DOHH2 (cell line): ENCODE data around the gene ZNF385D.

Experiments used
- H3F3A ChIP-seq: fragments of 200-600 bp; sonication (generic), shearing (Covaris generic); 2 replicates; pipeline ENCODE4 v1.6.0; 2016; ENCODE audit warnings: antibody characterized with exemption, mild to moderate bottlenecking; ENCODE audit not compliant: control insufficient read depth, insufficient read depth
- H3K27ac ChIP-seq: fragments of 200-600 bp; sonication (generic); 2 replicates; pipeline ENCODE4 v1.5.1; 2014; ENCODE audit warnings: low read depth, mild to moderate bottlenecking, low read length, moderate library complexity
- H3K27me3 ChIP-seq: fragments of 200-600 bp; sonication (generic); 2 replicates; pipeline ENCODE4 v1.6.1; 2014; ENCODE audit warnings: mild to moderate bottlenecking, low read length, mixed read lengths; ENCODE audit not compliant: control insufficient read depth
- H3K36me3 ChIP-seq: fragments of 200-600 bp; sonication (generic); 2 replicates; pipeline ENCODE4 v1.6.1; 2014; ENCODE audit warnings: mild to moderate bottlenecking, low read length, moderate library complexity, mixed read lengths; ENCODE audit not compliant: control insufficient read depth
- H3K4me1 ChIP-seq: fragments of 200-600 bp; sonication (generic); 2 replicates; pipeline ENCODE4 v1.6.1; 2014; ENCODE audit warnings: mild to moderate bottlenecking, low read length, mixed read lengths; ENCODE audit not compliant: control insufficient read depth
- H3K4me2 ChIP-seq: fragments of 200-600 bp; sonication (generic); 2 replicates; pipeline ENCODE4 v1.6.0; 2014; ENCODE audit warnings: mild to moderate bottlenecking, low read length, moderate library complexity
- H3K4me3 ChIP-seq: fragments of 200-600 bp; sonication (generic); 2 replicates; pipeline ENCODE4 v1.5.1; 2014; ENCODE audit warnings: mild to moderate bottlenecking, low read length, mixed read lengths
- H3K79me2 ChIP-seq: fragments of 200-600 bp; sonication (generic); 2 replicates; pipeline ENCODE4 v1.6.1; 2014; ENCODE audit warnings: mild to moderate bottlenecking, low read length, mixed read lengths; ENCODE audit not compliant: control insufficient read depth
- H3K9me2 ChIP-seq: fragments of 200-600 bp; sonication (generic); replicated peaks from 2 replicates; pipeline ENCODE4 v1.6.1; 2014; ENCODE audit warnings: mild to moderate bottlenecking, low read length, mixed read lengths; ENCODE audit not compliant: control insufficient read depth
- H3K9me3 ChIP-seq: fragments of 200-600 bp; sonication (generic); 2 replicates; pipeline ENCODE4 v1.6.1; 2014; ENCODE audit warnings: antibody characterized with exemption, low read length, mixed read lengths; ENCODE audit not compliant: control insufficient read depth, insufficient read depth
- H4K20me1 ChIP-seq: fragments of 200-600 bp; sonication (generic); 2 replicates; pipeline ENCODE4 v1.6.0; 2014; ENCODE audit warnings: low read depth, mild to moderate bottlenecking, antibody characterized with exemption, low read length, moderate library complexity; ENCODE audit not compliant: control insufficient read depth, insufficient read depth
- EZH2phosphoT487 ChIP-seq: fragments of 200-600 bp; sonication (generic); IDR thresholded peaks from 2 replicates; pipeline ENCODE4 v1.6.1; 2017; ENCODE audit warnings: borderline replicate concordance, mild to moderate bottlenecking, antibody characterized with exemption, low read length, moderate library complexity, mixed read lengths
- TF ChIP-seq, protein P1 (sequence below): fragments of 200-600 bp; sonication (generic); IDR thresholded peaks from one replicate; pipeline ENCODE4 v1.5.1; 2014; ENCODE audit warnings: antibody characterized with exemption, mild to moderate bottlenecking, low read depth, low read length; ENCODE audit not compliant: poor library complexity, severe bottlenecking

Gene ZNF385D

DNA sequence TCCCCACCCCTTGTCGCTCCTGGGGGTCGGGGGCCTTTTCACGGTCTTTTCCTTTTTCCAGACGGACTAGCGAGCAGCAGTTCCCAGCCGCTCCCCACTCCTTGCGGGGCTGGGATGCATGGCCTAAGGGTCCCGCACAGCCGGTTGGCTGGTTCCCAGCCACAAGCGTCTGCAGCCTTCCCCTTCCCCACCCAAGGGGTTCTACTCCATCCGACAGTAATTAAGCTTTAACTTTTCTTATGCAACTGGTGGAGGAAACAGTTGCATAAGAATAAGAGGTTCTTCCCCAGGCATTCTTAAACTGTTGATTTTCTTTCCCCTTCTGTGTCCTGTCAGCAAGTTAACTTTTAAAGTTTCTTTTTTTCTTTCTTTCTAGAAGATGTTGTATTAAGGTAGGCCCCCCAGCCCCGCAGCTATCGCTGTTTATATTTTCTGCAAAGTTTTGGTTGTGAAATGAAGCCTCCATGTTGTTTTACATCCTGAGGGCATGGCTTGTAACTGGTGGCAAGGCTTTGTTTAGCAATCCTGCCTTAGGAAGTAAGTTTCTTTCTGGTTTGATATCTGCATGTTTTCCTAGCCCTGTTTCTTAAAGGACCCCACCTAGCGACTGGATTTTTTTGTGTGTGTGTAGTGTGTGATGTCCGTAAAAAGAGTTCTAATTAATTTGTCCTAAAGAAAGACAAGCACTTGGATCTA lies 207.5 kb downstream of the ZNF385D start:
- Histone ChIP-seq H3K36me3 (no peaks in the 10 kb centered on the region), H4K20me1 (no peaks in the 10 kb centered on the region), H3F3A (no peaks in the 10 kb centered on the region), H3K27me3 (no peaks in the 10 kb centered on the region), H3K4me2 (no peak overlapping the region), H3K9me2 (no peaks in the 10 kb centered on the region), H3K4me3 (no peak overlapping the region), H3K9me3 (no peaks in the 10 kb centered on the region), H3K27ac (no peak overlapping the region), H3K79me2 (no peaks in the 10 kb centered on the region), H3K4me1 (no peaks in the 10 kb centered on the region)
- TF ChIP-seq, protein P1, sequence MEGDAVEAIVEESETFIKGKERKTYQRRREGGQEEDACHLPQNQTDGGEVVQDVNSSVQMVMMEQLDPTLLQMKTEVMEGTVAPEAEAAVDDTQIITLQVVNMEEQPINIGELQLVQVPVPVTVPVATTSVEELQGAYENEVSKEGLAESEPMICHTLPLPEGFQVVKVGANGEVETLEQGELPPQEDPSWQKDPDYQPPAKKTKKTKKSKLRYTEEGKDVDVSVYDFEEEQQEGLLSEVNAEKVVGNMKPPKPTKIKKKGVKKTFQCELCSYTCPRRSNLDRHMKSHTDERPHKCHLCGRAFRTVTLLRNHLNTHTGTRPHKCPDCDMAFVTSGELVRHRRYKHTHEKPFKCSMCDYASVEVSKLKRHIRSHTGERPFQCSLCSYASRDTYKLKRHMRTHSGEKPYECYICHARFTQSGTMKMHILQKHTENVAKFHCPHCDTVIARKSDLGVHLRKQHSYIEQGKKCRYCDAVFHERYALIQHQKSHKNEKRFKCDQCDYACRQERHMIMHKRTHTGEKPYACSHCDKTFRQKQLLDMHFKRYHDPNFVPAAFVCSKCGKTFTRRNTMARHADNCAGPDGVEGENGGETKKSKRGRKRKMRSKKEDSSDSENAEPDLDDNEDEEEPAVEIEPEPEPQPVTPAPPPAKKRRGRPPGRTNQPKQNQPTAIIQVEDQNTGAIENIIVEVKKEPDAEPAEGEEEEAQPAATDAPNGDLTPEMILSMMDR, result no peak
- TF ChIP-seq EZH2phosphoT487, result no peak

- no peaks in the 10 kb centered on the region for H3F3A ChIP-seq
- H3K27me3 ChIP-seq, result no peaks in the 10 kb centered on the region
- H3K36me3 ChIP-seq, result no peaks in the 10 kb centered on the region
- H3K4me1 ChIP-seq, result no peaks in the 10 kb centered on the region
- H4K20me1 ChIP-seq, result no peaks in the 10 kb centered on the region
- no peak overlapping the region for H3K4me3 ChIP-seq
- TF ChIP-seq EZH2phosphoT487, result no peak
- TF ChIP-seq, protein P1, result no peak
- H3K9me2 ChIP-seq, result no peaks in the 10 kb centered on the region
- no peak overlapping the region for H3K4me2 ChIP-seq
- H3K79me2 ChIP-seq, result no peaks in the 10 kb centered on the region
- H3K27ac ChIP-seq, result no peak overlapping the region
- no peaks in the 10 kb centered on the region for H3K9me3 ChIP-seq
Observed at GRCh38 chr3:21542656-21543379, 208.2 kb downstream of the ZNF385D start.

DNA sequence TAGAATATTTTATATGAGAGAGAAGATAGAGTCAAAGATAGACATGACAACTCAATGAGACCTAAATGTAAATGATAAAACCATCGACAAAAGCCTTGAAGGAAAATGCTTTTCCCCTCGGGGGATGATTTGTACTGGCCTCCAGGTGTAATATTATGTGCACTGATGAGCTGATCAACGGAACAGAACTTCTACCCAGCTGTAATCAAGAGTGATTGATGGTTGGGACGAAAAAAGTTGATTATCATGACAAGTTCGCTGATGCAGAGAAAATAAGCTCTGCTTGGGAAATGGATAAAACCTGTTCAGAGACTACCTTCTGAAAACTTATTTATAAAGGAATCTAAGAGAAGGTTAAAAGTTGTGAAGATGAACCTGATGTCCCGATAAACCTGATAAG lies 210.7 kb downstream of the ZNF385D start:
- no peak overlapping the region for H3K27ac ChIP-seq
- H3K36me3 ChIP-seq, result no peaks in the 10 kb centered on the region
- H3K4me3 ChIP-seq, result no peak overlapping the region
- no peak overlapping the region for H3K4me2 ChIP-seq
- H3K9me2 ChIP-seq, result no peaks in the 10 kb centered on the region
- H3K27me3 ChIP-seq, result no peaks in the 10 kb centered on the region
- TF ChIP-seq EZH2phosphoT487, result no peak
- TF ChIP-seq, protein P1, result no peak
- H3F3A ChIP-seq, result no peaks in the 10 kb centered on the region
- H3K4me1 ChIP-seq, result no peaks in the 10 kb centered on the region
- H3K79me2 ChIP-seq, result no peaks in the 10 kb centered on the region
- no peaks in the 10 kb centered on the region for H3K9me3 ChIP-seq
- no peaks in the 10 kb centered on the region for H4K20me1 ChIP-seq
